ENCODE results near the gene CFAP65.

DNA sequence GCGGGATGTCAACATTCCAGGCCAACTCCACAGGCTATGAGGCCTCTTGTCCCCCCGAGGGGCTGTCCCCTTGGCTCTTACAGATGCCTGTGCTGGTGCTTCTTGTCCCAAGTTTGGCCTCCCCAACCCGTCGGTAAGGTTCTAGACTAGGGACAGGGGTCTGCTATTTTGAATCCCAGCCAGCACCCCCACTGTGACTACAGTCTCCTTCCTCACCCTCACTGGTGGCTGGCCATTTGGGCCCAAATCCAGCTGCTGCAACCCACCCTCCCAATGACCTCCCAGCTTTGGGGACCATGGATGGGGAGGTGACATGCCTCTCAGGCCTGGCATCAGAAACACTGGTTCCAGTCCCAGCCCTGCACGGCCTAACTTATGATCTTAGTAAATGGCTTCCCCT lies 18.7 kb downstream of the CFAP65 start:
- no peak for TF ChIP-seq CTCF (IDR thresholded peaks at IDR 0.05)
- TF ChIP-seq POLR2A (IDR thresholded peaks at IDR 0.05) = no peak
